Measurements from ENCODE around the gene SIRPB2. TPM values are rescaled to one million over a fixed set of nuclear protein-coding genes. Genes with fewer than 3 reads are reported as not detected.

SIRPB2 gene
- not detected in 5 replicates for total RNA-seq (2022; extraction: Qiagen RNA extraction)

DNA sequence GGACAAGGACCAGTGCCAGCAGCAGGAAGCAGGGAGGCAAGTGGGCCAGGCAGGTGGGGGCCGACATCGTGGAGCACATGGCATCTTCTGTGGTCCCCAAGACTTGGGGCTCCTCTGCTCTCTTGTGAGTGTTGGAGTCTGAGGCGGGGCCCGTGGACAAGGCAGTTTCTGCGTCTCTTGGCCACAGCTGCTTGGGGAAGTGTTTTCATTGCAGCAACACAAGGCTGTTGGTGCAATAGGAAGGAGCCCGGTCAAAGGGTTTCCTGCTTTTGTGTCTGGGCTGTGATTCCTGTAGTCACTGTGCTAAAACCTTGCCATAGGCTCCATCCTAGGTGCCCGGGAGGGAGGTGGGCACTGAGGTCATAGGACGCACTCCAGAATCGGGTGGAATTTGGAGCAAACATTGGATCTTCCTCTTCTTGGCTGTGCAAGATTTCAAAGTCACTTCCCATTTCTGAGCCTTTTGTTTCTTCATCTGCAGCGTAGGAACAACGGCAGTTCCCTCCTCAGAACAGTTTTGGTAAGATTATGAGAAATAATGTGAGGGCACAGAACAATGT, at the start of gene SIRPB2:
TSS of gene SIRPB2 (minus strand) at position 140 of the 560 bp plus-strand sequence. CDS start at position 79, 61 bp downstream.

DNA sequence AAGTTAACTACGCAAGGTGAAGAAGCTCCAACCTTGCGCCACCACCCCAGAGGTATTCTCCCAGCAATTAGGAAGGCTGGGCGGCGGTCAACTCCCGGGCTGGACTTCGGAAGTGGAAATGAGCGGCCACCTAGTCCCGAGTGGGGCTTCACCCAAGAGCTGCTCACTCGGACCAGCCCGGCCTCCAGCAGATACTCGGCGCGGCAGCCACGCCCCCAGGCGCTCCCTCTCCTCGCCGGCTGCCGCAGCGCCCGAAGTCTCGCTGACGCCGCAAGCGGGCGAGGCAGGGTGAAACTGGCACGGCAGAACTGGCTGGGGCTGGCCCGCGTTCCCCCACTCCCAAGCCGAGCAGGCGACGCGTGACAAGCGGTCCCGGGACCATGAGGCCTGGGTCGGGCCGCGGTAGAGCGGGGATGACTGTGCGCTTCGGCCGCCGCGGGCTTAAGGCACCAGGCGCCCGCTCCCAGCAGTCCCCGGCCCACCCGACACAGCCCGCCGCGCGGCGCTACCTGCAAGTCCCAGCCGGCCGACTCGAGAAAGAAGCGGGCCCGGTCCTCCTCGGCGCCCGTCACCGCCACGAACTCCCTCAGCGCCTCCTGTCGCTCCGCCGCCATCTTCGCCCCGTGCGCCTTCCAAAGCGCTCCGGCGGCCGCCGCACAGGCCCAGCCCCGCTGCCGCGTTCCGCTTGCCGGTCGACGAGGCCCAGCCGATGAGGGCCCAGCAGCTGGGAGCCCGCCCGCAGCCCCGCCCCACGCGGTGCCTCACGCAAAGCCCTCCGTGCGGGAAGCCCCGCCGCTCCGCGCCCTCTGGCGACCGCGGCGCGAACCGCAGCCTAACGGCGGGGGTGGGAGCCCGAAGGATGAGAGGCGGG, 24.8 kb downstream of the SIRPB2 start, which contains the start of gene NSFL1C:
TSS of gene NSFL1C (minus strand) at position 639 of the 871 bp plus-strand sequence. CDS start at position 614, 25 bp downstream.

Other genes with a start within 250 kb of the SIRPB2 start
- gene SNPH, start 225.1 kb downstream of the SIRPB2 start, total RNA-seq (2022; extraction: Qiagen RNA extraction) = 3.1 to 4.5 TPM (median 4.2 TPM) in 5 replicates
- gene SDCBP2, start 162.3 kb downstream of the SIRPB2 start, total RNA-seq (2022; extraction: Qiagen RNA extraction) = 1.4 to 2.2 TPM (median 1.6 TPM) in 5 replicates
- gene FKBP1A, start 98.4 kb downstream of the SIRPB2 start, total RNA-seq (2022; extraction: Qiagen RNA extraction) = 450 to 552 TPM (median 545 TPM) in 5 replicates
- gene NSFL1C, start 24.6 kb downstream of the SIRPB2 start, total RNA-seq (2022; extraction: Qiagen RNA extraction) = 115 to 144 TPM (median 124 TPM) in 5 replicates
- gene SIRPD, start 66.3 kb upstream of the SIRPB2 start, total RNA-seq (2022; extraction: Qiagen RNA extraction) = not detected in 5 replicates
- 0.47 to 0.95 TPM (median 0.74 TPM) in 5 replicates for gene SIRPB1, start 128.6 kb upstream of the SIRPB2 start, total RNA-seq (2022; extraction: Qiagen RNA extraction)
- not detected in 5 replicates for gene SIRPG, start 166.4 kb upstream of the SIRPB2 start, total RNA-seq (2022; extraction: Qiagen RNA extraction)

Measured in A549 treated with dexamethasone at 1 μM for 4 hours (cell line).